Measurements from ENCODE around the gene RMND1. TPM values are rescaled to one million over a fixed set of nuclear protein-coding genes. Genes with fewer than 3 reads are reported as not detected.
"Not testable (repeated sequence)": the region's sequence is repeated elsewhere in the genome, so short reads cannot be mapped to it uniquely, and the experiment has no call there.

RMND1 gene
- total RNA-seq, 1 donor from 2014 or later = 40.2 TPM

- no peaks in the 10 kb centered on the region for H3K4me1 Mint-ChIP-seq (ENCODE audit: low read depth)
- TF ChIP-seq CTCF (IDR thresholded peaks at IDR 0.05; ENCODE audit: unreplicated experiment) = no peak
- H3K4me3 Mint-ChIP-seq (ENCODE audit: low read depth) = no peak overlapping the region
- DNase-seq (ENCODE audit: low spot score, unreplicated experiment) = no peak
- no peaks in the 10 kb centered on the region for H3K27me3 Mint-ChIP-seq
- H3K27ac Mint-ChIP-seq = no peak overlapping the region
- peaks cover 1% of the 10 kb centered on the region for H3K36me3 Mint-ChIP-seq (ENCODE audit: insufficient read depth)
- H3K9me3 Mint-ChIP-seq (ENCODE audit: low read depth) = no peaks in the 10 kb centered on the region
These were observed 94.0 kb downstream of the RMND1 start for GRCh38 chr6:151357758-151358436.

- H3K9me3 Mint-ChIP-seq (ENCODE audit: low read depth); H3K27ac Mint-ChIP-seq; H3K36me3 Mint-ChIP-seq (ENCODE audit: insufficient read depth); H3K4me3 Mint-ChIP-seq (ENCODE audit: low read depth); H3K27me3 Mint-ChIP-seq; H3K4me1 Mint-ChIP-seq (ENCODE audit: low read depth); DNase-seq (ENCODE audit: low spot score, unreplicated experiment): not testable (repeated sequence)
These were observed 94.9 kb downstream of the RMND1 start for GRCh38 chr6:151356983-151357382.

Other genes starting within 250 kb of the RMND1 start
- gene AKAP12, start 212.2 kb downstream of the RMND1 start, total RNA-seq = 10.6 and 19.3 TPM in 2 replicates
- 14.4 and 15.2 TPM in 2 replicates for gene ZBTB2, start 60.6 kb downstream of the RMND1 start, total RNA-seq
- gene CCDC170, start 41.9 kb upstream of the RMND1 start, total RNA-seq = 0.22 TPM in 1 of 2 replicates, not detected in the other

Measured in progenitor cell of endocrine pancreas (in vitro differentiated cells).